Lower leg skin (tissue), 3 donors: ENCODE data around the gene EPO.

Source experiments
- CTCF ChIP-seq, 3 donors: fragments of 450-650 bp; IDR thresholded peaks; one replicate each; pipeline ENCODE4 v1.5.1; 2016; ENCODE audit warnings: antibody characterized with exemption in 3 of 3, mild to moderate bottlenecking in 3 of 3, moderate library complexity in 2 of 3
- POLR2A ChIP-seq, 2 donors: fragments of 450-650 bp; IDR thresholded peaks; one replicate each; pipeline ENCODE4 v1.6.1; 2016 to 2017; ENCODE audit warnings: antibody characterized with exemption in 2 of 2, mild to moderate bottlenecking in 1 of 2, moderate library complexity in 1 of 2

- no peak for TF ChIP-seq POLR2A (IDR thresholded peaks at IDR 0.05)
- TF ChIP-seq CTCF (IDR thresholded peaks at IDR 0.05): no peak
Observed at GRCh38 chr7:100682228-100682741, 38.0 kb upstream of the EPO start.
